HEK293T (cell line): ENCODE measurements around the gene ZNF718.

Source experiments
- ARNT ChIP-seq: fragments of 450-650 bp; IDR thresholded peaks from 2 replicates; pipeline ENCODE4 v1.6.1; 2017; ENCODE audit warnings: mild to moderate bottlenecking
- FOXK2 ChIP-seq: fragments of 450-650 bp; IDR thresholded peaks from 2 replicates; pipeline ENCODE4 v1.6.1; 2016; ENCODE audit warnings: mild to moderate bottlenecking
- FOXM1 ChIP-seq: fragments of 450-650 bp; IDR thresholded peaks from 2 replicates; pipeline ENCODE4 v1.6.1; 2017; ENCODE audit warnings: mild to moderate bottlenecking, borderline replicate concordance
- SUZ12 ChIP-seq: fragments of 450-650 bp; IDR thresholded peaks from 2 replicates; pipeline ENCODE4 v1.6.1; 2016; ENCODE audit warnings: mild to moderate bottlenecking
- TF ChIP-seq, protein P1 (sequence below): fragments of 450-650 bp; IDR thresholded peaks from 2 replicates; pipeline ENCODE4 v1.6.1; 2016

DNA sequence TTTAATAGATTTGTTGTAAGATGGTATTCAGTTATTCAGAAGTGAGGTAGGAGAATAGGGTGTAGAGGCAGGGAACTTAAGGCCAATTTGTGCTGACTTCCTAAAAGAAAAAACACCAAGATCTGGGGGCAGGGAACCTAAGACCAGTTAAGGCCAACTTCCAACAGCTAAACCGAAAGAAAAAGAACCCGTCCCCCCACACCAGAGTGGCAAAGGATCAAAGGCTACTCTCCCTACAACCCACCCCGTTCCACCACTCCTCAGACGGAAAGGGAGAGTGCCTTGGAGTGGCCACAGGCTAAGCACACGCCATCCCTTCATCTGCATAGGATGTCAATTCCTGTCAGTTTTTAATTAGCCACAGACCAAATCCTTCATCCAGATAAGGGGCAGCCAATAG lies 3.7 kb upstream of the ZNF718 start:
- no peak for TF ChIP-seq FOXK2
- no peak for TF ChIP-seq FOXM1
- no peak for TF ChIP-seq SUZ12
- no peak for TF ChIP-seq ARNT
- TF ChIP-seq, protein P1, sequence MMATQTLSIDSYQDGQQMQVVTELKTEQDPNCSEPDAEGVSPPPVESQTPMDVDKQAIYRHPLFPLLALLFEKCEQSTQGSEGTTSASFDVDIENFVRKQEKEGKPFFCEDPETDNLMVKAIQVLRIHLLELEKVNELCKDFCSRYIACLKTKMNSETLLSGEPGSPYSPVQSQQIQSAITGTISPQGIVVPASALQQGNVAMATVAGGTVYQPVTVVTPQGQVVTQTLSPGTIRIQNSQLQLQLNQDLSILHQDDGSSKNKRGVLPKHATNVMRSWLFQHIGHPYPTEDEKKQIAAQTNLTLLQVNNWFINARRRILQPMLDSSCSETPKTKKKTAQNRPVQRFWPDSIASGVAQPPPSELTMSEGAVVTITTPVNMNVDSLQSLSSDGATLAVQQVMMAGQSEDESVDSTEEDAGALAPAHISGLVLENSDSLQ: no peak
